ENCODE results near the gene SLC30A10. TPM values are rescaled to one million over a fixed set of nuclear protein-coding genes. Genes with fewer than 3 reads are reported as not detected.
A peak's percentile ranks its signal among the peaks of the same experiment; 100 is the strongest.

Gene SLC30A10
- total RNA-seq, 1 experiment from 2014 or later, result not detected

DNA sequence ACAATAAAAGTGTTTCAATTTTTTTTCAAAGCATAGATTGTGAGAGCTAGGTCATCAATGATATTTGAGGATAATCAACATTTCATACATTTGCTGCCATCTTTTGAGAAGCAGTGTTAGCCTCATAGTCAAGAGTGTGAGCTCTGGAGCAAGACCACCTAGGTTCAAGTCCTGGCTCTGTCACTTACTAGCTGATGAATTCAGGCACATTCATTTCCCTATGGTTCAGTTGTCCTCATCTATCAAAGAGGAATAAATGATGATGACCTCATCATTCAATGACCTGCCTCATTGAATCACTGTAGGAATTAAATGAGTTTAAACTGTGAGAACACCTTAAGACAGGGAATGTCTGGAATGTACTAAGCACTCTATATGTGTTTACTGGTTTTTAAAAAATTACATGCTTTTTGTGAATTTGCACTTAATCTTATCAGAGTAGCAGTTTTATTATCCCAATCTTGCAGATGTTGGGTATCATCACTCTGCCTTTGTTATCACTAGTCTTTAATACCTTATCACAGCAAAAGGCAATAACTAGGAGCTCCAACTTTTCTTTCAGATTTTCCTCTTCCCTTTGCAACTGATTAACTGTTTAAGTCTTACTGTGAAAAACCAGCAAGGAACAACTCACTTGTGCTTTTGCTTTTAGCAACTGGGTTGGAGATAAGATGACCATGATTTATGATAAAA, 47.4 kb downstream of the SLC30A10 start:
- TF ChIP-seq, protein P1, sequence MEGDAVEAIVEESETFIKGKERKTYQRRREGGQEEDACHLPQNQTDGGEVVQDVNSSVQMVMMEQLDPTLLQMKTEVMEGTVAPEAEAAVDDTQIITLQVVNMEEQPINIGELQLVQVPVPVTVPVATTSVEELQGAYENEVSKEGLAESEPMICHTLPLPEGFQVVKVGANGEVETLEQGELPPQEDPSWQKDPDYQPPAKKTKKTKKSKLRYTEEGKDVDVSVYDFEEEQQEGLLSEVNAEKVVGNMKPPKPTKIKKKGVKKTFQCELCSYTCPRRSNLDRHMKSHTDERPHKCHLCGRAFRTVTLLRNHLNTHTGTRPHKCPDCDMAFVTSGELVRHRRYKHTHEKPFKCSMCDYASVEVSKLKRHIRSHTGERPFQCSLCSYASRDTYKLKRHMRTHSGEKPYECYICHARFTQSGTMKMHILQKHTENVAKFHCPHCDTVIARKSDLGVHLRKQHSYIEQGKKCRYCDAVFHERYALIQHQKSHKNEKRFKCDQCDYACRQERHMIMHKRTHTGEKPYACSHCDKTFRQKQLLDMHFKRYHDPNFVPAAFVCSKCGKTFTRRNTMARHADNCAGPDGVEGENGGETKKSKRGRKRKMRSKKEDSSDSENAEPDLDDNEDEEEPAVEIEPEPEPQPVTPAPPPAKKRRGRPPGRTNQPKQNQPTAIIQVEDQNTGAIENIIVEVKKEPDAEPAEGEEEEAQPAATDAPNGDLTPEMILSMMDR (IDR thresholded peaks at IDR 0.05), result no peak
- no peak for TF ChIP-seq POLR2AphosphoS5 (IDR thresholded peaks at IDR 0.05; ENCODE audit: low read depth, low read length)
- TF ChIP-seq SIN3A (IDR thresholded peaks at IDR 0.05; ENCODE audit: borderline replicate concordance, insufficient read depth, low read depth, low read length), result no peak
- TF ChIP-seq, protein P2, sequence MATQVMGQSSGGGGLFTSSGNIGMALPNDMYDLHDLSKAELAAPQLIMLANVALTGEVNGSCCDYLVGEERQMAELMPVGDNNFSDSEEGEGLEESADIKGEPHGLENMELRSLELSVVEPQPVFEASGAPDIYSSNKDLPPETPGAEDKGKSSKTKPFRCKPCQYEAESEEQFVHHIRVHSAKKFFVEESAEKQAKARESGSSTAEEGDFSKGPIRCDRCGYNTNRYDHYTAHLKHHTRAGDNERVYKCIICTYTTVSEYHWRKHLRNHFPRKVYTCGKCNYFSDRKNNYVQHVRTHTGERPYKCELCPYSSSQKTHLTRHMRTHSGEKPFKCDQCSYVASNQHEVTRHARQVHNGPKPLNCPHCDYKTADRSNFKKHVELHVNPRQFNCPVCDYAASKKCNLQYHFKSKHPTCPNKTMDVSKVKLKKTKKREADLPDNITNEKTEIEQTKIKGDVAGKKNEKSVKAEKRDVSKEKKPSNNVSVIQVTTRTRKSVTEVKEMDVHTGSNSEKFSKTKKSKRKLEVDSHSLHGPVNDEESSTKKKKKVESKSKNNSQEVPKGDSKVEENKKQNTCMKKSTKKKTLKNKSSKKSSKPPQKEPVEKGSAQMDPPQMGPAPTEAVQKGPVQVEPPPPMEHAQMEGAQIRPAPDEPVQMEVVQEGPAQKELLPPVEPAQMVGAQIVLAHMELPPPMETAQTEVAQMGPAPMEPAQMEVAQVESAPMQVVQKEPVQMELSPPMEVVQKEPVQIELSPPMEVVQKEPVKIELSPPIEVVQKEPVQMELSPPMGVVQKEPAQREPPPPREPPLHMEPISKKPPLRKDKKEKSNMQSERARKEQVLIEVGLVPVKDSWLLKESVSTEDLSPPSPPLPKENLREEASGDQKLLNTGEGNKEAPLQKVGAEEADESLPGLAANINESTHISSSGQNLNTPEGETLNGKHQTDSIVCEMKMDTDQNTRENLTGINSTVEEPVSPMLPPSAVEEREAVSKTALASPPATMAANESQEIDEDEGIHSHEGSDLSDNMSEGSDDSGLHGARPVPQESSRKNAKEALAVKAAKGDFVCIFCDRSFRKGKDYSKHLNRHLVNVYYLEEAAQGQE (IDR thresholded peaks at IDR 0.05; ENCODE audit: insufficient read depth in 1 of 2, low read depth in 2 of 2, low read length in 1 of 2), result no peak
- TF ChIP-seq TCF7L2 (IDR thresholded peaks at IDR 0.05; ENCODE audit: low read depth, low read length), result no peak
- CTCF ChIA-PET, result no interaction called here
- no peaks in the 10 kb centered on the region for H3K36me3 ChIP-seq (ENCODE audit: control insufficient read depth, insufficient read depth, low read length)

DNA sequence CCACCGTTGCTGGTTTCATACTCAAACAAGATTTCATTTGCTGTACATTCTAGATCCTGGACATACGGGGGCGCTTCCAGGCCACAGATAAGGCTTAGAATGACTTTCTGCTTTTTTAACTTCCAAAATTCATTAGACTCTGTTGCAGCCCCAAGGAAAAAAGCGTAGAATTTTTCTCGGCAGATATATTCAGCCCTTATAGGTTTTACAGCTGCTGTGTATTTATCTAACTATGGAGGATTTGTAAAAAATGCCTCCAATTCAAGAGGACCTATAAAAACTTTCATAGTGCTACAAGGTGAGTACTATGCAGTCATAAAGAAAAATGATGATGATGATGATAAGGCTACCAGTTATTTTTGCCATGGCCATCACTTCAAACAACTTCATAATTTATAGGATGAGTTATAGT, 51.6 kb downstream of the SLC30A10 start:
- no peak for DNase-seq (ENCODE audit: low read depth, low spot score)
- Histone ChIP-seq H3K27ac (ENCODE audit: low read length) (no peak overlapping the region), H3K4me1 (ENCODE audit: control insufficient read depth, insufficient read depth, low read length) (no peaks in the 10 kb centered on the region), H3K9me3 (ENCODE audit: control insufficient read depth, insufficient read depth, low read depth, low read length) (no peaks in the 10 kb centered on the region), H3K36me3 (ENCODE audit: control insufficient read depth, insufficient read depth, low read length) (no peaks in the 10 kb centered on the region), H3K27me3 (ENCODE audit: control insufficient read depth, insufficient read depth, low read length) (peaks cover 13% of the 10 kb centered on the region), H3K4me3 (ENCODE audit: low read depth in 2 of 2, low read length in 2 of 2) (no peak overlapping the region)
- no peak for TF ChIP-seq POLR2AphosphoS5 (IDR thresholded peaks at IDR 0.05; ENCODE audit: low read depth, low read length)
- TF ChIP-seq SIN3A (IDR thresholded peaks at IDR 0.05; ENCODE audit: borderline replicate concordance, insufficient read depth, low read depth, low read length), result no peak
- TF ChIP-seq, protein P1 (IDR thresholded peaks at IDR 0.05), result peak; percentile 71
- no TSS peak for BruUV-seq (replicated peaks)
- CTCF ChIA-PET, result no interaction called here
- intact Hi-C loops (cut with micrococcal nuclease; ENCODE audit: unreplicated experiment), result no loop called here
- POLR2A ChIA-PET, result no interaction called here
- ATAC-seq, result 0 out of 2 replicates have a peak, but pooled peaks have one; percentile 60
- in situ Hi-C loops (cut with HindIII; ENCODE audit: low pct_unique_long_range_greater_than_20kb, low sequenced_read_pairs), result no loop called here

More for the DNA sequence above, 47.4 kb downstream of the SLC30A10 start:
- intact Hi-C loops (cut with micrococcal nuclease; ENCODE audit: unreplicated experiment) (no loop called here), in situ Hi-C loops (cut with HindIII; ENCODE audit: low pct_unique_long_range_greater_than_20kb, low sequenced_read_pairs) (no loop called here)
- ATAC-seq, result no peak
- Histone ChIP-seq H3K27me3 (ENCODE audit: control insufficient read depth, insufficient read depth, low read length) (peaks cover 18% of the 10 kb centered on the region), H3K27ac (ENCODE audit: low read length) (no peak overlapping the region), H3K9me3 (ENCODE audit: control insufficient read depth, insufficient read depth, low read depth, low read length) (no peaks in the 10 kb centered on the region), H3K4me3 (ENCODE audit: low read depth in 2 of 2, low read length in 2 of 2) (no peak overlapping the region), H3K4me1 (ENCODE audit: control insufficient read depth, insufficient read depth, low read length) (no peaks in the 10 kb centered on the region)
- POLR2A ChIA-PET, result no interaction called here
- no TSS peak for BruUV-seq (replicated peaks)
- DNase-seq (ENCODE audit: low read depth, low spot score), result no peak
